Brain microvascular endothelial cell (primary cell): ENCODE data around the gene OTOS.

Experiments
- DNase-seq: peaks from one replicate; pipeline ENCODE4 v3.0.0-alpha.2; 2020
- H3K27ac ChIP-seq: fragments of 250-450 bp; sonication (Bioruptor Pico); 2 replicates; pipeline ENCODE4 v1.5.1; 2020; ENCODE audit warnings: mild to moderate bottlenecking, moderate library complexity
- H3K27me3 ChIP-seq: fragments of 250-450 bp; sonication (Bioruptor Pico); replicated peaks from 2 replicates; pipeline ENCODE4 v1.5.1; 2020; ENCODE audit warnings: mild to moderate bottlenecking
- H3K36me3 ChIP-seq: fragments of 250-450 bp; sonication (Bioruptor Pico); replicated peaks from 2 replicates; pipeline ENCODE4 v1.5.1; 2020; ENCODE audit warnings: mild to moderate bottlenecking
- H3K4me3 ChIP-seq: 2 replicates; pipeline ENCODE4 v1.5.1; 2011; ENCODE audit warnings: low read depth, mild to moderate bottlenecking, control low read depth, low read length, moderate library complexity
- CTCF ChIP-seq: IDR thresholded peaks from 2 replicates; pipeline ENCODE4 v1.5.1; 2011; ENCODE audit warnings: low read depth, mild to moderate bottlenecking, moderate library complexity, low read length, control low read depth, inconsistent platforms; ENCODE audit errors: missing control alignments
- in situ Hi-C: cut with HindIII; loops from 2 replicates; pipeline ENCODE4 v1.10.0; 2017; ENCODE audit warnings: low sequenced_read_pairs, low pct_ligation_motif_present

Gene OTOS

GRCh38 chr2:240106765-240107476 is 33.5 kb downstream of the OTOS start:
- H3K4me3 ChIP-seq: no peak overlapping the region
- in situ Hi-C loops: no loop called here
- no peak for TF ChIP-seq CTCF
- no peaks in the 10 kb centered on the region for H3K36me3 ChIP-seq
- no peak for DNase-seq
- no peak overlapping the region for H3K27ac ChIP-seq
- H3K27me3 ChIP-seq: no peaks in the 10 kb centered on the region

- no peak overlapping the region for H3K4me3 ChIP-seq
- in situ Hi-C loops: no loop called here
- no peak for DNase-seq
- no peak overlapping the region for H3K27ac ChIP-seq
- no peak for TF ChIP-seq CTCF
- no peaks in the 10 kb centered on the region for H3K36me3 ChIP-seq
- H3K27me3 ChIP-seq: no peaks in the 10 kb centered on the region
These were observed 34.5 kb downstream of the OTOS start for GRCh38 chr2:240105982-240106381.

GRCh38 chr2:240103136-240103535 is 37.3 kb downstream of the OTOS start:
- in situ Hi-C loops: no loop called here
- DNase-seq: no peak
- no peak for TF ChIP-seq CTCF
- H3K27me3 ChIP-seq: peaks cover 2% of the 10 kb centered on the region
- H3K4me3 ChIP-seq: no peak overlapping the region
- H3K36me3 ChIP-seq: no peaks in the 10 kb centered on the region
- no peak overlapping the region for H3K27ac ChIP-seq

- Histone ChIP-seq H3K27me3 (peaks cover 37% of the 10 kb centered on the region), H3K4me3 (no peak overlapping the region), H3K36me3 (no peaks in the 10 kb centered on the region), H3K27ac (no peak overlapping the region)
- no peak for TF ChIP-seq CTCF
- in situ Hi-C loops: no loop called here
- no peak for DNase-seq
These were observed 42.1 kb downstream of the OTOS start for GRCh38 chr2:240098349-240098748.

GRCh38 chr2:240095556-240096523 is 44.6 kb downstream of the OTOS start:
- in situ Hi-C loops: no loop called here
- Histone ChIP-seq H3K4me3 (no peak overlapping the region), H3K36me3 (no peaks in the 10 kb centered on the region), H3K27ac (no peak overlapping the region), H3K27me3 (peaks cover 37% of the 10 kb centered on the region)
- no peak for DNase-seq
- TF ChIP-seq CTCF: no peak
